Muscle of leg (tissue), 11 donors: ENCODE measurements around the gene SGMS1. TPM values are rescaled to one million over a fixed set of nuclear protein-coding genes. Genes with fewer than 3 reads are reported as not detected.

Experiments used
- DNase-seq: peaks from one replicate; pipeline ENCODE4 v3.0.0; 2013
- H3K27ac ChIP-seq: one replicate; pipeline ENCODE4 v1.5.1; 2013; ENCODE audit warnings: mild to moderate bottlenecking, low read length, control low read depth
- H3K27me3 ChIP-seq: one replicate; pipeline ENCODE4 v1.6.1; 2013; ENCODE audit warnings: low read length; ENCODE audit not compliant: control insufficient read depth, insufficient read depth
- H3K36me3 ChIP-seq: one replicate; pipeline ENCODE4 v1.6.1; 2013; ENCODE audit warnings: low read length; ENCODE audit not compliant: control insufficient read depth, insufficient read depth
- H3K4me1 ChIP-seq: one replicate; pipeline ENCODE4 v1.6.1; 2013; ENCODE audit warnings: low read length; ENCODE audit not compliant: control insufficient read depth, insufficient read depth
- H3K4me3 ChIP-seq: one replicate; pipeline ENCODE4 v1.5.1; 2013; ENCODE audit warnings: low read length, control low read depth
- H3K9me3 ChIP-seq: replicated peaks from 2 replicates; pipeline ENCODE4 v1.6.1; 2013; ENCODE audit warnings: low read depth, low read length; ENCODE audit not compliant: control insufficient read depth
- WGBS: methylation state at CpG from one replicate; pipeline ENCODE4 v1.1.5; 2013; ENCODE audit warnings: missing lambda C conversion rate; ENCODE audit not compliant: insufficient coverage; 5-methylcytosine and 5-hydroxymethylcytosine counted together
- polyA plus RNA-seq, 8 donors: library from polyadenylated mRNA; unstranded; fragments of 120-200 nt; gene quantifications; one replicate each; pipeline versions ENCODE4 v1.2.1 to v1.2.3, GENCODE V29; 2013; ENCODE audit warnings: inconsistent platforms in 1 of 8, low replicate concordance in 1 of 8; ENCODE audit not compliant: insufficient read length in 8 of 8, insufficient read depth in 1 of 8
- total RNA-seq: library from RNA; stranded (reverse); fragments of 120-200 nt; gene quantifications from one replicate; pipeline ENCODE4 v1.2.4, GENCODE V29; 2013

Gene SGMS1
- total and polyA plus RNA-seq, 9 donors = 18.2 to 30.5 (median 23.0) TPM

DNA sequence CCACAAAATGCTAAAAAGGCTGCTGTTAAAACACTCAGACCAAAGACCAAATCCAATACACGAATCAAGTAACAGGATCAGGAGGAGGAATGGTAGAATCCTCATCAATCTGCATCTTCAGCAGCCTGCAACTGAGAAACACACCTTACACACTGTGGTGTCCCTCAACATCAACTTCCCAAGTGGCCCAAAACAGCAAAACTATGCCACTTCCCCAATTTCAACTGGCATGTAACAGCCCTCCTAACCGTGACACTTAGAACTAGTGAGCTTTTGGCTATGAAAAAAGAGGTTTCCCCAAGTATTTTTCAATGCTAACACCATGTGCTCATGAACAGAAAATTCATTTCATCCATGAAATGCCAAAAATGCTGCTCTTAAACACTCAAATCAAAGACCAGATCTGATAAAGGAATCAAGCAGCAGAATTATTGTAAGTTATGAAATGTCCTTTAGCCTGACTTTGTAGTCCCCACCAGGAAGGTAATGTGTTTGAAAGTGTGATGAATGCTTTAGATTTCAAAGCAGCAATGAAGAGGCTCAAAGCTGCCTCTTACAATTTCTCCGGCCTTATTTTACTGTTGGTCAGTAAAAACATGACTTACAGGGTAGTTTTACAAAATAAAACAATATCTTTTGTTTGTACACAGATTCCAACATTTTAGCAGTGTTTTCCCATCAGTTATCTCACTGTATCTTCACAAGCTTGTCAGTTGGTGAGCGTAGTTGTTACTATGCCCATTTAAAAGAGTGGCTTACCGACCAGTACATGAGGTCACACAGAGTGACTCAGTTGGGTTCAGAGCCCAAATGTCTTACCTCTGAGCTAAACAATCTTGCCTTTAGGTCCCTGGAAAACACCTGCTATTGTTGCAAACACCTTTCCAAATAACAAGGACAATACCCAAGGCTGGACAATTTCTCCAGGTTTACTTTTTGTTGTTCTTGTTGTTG, 306.8 kb downstream of the SGMS1 start:
- Histone ChIP-seq H3K36me3 (no peaks in the 10 kb centered on the region), H3K27ac (no peak overlapping the region), H3K4me1 (peaks cover 3% of the 10 kb centered on the region), H3K27me3 (no peaks in the 10 kb centered on the region), H3K4me3 (no peak overlapping the region), H3K9me3 (no peaks in the 10 kb centered on the region)
- WGBS = 76% methylated on average over 3 of the region's 5 CpGs
- DNase-seq = no peak

DNA sequence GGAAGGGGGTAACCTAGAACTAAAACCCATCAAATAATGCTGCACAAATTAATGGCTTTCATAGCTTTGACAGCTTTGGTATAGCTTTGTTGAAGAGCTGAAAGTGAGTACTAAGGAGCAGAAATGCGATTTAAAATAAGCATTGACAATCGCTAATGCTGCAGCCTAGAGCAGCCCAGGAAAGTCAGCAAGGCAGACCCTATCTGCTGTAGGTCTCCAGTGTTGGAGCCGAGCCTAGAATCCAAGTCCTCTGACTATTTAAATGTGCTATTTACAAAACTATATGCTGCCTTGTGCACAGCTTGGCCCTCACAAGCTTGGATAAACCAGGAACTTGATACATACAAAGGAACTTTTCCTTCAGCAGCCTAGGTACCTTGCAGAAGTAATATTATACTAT, 307.6 kb downstream of the SGMS1 start:
- H3K27ac ChIP-seq = no peak overlapping the region

DNA sequence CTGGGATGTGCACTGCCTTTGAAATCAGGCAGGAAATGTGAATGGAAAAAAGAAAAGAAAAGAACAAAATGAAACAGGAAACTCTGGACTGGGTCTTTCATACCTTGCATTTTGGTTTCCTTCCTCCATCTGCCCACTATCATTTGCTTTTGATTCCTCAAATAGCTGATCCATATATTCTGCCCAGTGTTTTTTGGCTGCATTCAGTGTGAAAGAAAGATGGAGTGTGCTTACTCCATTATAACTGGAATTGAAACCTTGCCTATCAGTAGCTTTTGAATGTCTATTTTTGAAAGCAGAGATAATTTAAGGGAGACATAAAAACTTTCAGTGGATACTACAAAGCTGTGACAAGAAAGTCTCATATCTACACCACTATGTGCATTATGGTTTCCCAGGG, 308.3 kb downstream of the SGMS1 start:
- Histone ChIP-seq H3K4me3 (no peak overlapping the region), H3K36me3 (peaks cover 7% of the 10 kb centered on the region), H3K27me3 (no peaks in the 10 kb centered on the region), H3K4me1 (no peaks in the 10 kb centered on the region), H3K9me3 (no peaks in the 10 kb centered on the region), H3K27ac (no peak overlapping the region)
- no peak for DNase-seq

More for the DNA sequence above, 307.6 kb downstream of the SGMS1 start:
- peak; percentile 84 for DNase-seq
- Histone ChIP-seq H3K36me3 (peaks cover under 1% of the 10 kb centered on the region), H3K9me3 (no peaks in the 10 kb centered on the region), H3K4me3 (no peak overlapping the region), H3K27me3 (no peaks in the 10 kb centered on the region), H3K4me1 (no peaks in the 10 kb centered on the region)
- 54% methylated on average over 3 of the region's 3 CpGs for WGBS

DNA sequence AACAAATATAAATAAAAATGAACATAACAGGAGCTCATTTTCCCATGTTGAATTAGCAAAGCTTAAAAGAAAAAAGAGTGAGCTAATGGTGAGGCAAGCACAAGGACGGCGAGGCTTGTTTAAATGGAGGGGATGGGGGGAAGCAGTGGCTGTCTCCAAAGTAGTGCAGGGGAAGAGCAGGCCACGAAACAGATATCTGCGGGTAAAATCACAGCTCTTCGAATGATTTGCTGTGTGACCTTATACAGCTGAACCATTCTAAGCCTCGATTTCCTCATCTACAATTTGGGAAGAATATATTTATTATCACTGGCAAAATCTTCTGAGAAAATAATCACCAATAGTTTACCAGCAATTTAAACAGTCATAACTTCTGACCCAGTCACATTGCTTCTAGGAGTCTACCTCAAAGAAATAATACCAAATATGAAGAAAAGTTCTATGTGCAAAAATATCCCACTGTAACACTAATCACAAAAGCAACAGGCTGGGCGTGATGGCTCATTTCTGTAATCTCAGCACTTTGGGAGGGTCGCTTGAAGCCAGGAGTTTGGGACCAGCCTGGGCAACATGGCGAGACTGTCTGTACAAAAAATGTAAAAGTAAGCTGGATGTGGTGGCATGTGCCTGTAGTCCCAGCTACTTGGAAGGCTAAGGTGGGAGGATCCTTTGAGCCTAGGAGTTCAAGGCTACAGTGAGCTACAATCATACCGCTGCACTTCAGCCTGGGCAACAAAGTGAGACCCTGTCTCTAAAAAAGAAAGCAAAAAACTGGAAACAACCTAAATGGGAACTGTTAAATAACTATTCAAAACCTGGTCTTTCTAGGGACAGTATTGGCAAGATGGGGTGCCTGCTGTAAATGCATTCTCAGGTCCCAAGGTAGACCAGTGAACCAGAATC, 309.3 kb downstream of the SGMS1 start:
- 97% methylated on average over 5 of the region's 10 CpGs for WGBS
- Histone ChIP-seq H3K27ac (no peak overlapping the region), H3K9me3 (no peaks in the 10 kb centered on the region), H3K4me1 (no peaks in the 10 kb centered on the region), H3K36me3 (peaks cover 13% of the 10 kb centered on the region), H3K4me3 (no peak overlapping the region), H3K27me3 (no peaks in the 10 kb centered on the region)
- no peak for DNase-seq

DNA sequence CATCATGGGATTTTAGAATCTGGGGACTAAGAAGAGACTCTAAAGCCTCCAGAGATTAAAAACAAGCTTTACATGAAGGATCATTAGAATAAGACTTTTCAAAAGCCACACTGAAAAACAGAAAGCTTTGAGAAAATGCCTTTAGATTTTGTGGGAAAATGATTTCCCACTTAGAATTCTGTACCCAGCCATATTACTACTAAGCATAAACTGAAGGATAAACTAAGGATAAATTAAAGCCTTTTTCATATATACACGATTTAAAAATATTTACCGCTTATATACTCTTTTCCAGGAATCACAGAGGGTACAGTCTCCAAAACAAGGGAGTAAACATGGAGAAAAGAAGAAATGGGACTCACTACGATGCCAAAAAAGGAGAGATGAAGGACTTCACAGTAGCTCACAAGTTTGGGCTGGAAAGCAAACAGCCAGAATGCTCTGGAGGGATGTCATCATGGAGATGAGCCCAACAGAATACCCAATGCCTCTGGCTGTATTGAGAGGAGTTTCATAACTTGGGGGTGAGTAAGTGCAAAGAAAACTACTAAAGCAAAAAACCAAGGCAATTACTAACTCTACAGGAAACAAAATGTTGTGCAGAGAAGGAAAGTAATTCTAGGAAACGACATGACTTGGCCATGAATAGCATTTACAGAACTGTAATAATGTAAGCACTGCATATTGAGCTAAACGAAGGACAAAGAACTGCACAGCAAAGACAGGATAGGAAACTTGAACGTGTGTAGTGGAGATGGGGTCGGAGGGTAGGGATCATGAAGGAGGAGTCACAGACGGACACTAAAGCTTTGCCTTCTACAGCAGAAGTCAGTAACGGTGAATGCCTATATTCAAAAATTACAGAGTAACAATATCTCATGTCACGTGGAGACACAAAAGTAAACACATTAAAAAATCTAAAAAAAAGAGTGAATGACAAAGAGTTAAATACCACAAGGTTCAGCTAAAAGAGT, 311.0 kb downstream of the SGMS1 start:
- no peak overlapping the region for H3K27ac ChIP-seq
- no CpG with 5 or more reads among the region's 10 CpGs for WGBS
- H3K9me3 ChIP-seq = no peaks in the 10 kb centered on the region
- H3K4me3 ChIP-seq = no peak overlapping the region
- no peaks in the 10 kb centered on the region for H3K4me1 ChIP-seq
- no peak for DNase-seq
- H3K36me3 ChIP-seq = peaks cover 15% of the 10 kb centered on the region
- no peaks in the 10 kb centered on the region for H3K27me3 ChIP-seq

DNA sequence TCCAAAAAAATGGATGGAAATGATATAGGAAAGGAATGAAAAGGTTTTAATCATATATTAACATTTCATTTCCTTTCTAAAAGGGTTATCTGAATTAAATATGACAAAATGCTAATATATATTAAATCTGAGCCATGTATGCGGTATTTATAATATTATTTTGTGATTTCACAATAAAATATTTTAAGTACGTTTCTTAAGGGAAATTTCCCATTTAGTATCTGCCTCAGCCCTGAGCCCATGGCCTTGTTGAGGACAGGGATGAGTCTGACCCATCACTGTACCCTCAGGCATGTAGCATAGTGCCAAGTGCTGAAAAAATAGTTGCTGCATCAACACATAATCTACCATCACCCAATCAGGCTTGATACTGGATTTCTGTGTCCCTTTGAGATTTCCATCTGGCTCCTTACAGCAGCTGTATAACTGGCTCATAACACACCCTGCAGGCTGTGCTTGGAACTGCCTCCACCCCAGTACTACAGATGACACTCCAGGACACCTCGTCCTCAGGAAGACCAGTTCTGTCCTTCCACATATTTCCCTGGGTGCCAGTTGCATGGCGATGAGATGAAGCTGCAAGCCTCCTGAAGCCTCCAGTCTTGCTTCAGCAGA, 313.1 kb downstream of the SGMS1 start:
- no peak overlapping the region for H3K4me3 ChIP-seq
- H3K36me3 ChIP-seq = peaks cover 19% of the 10 kb centered on the region
- no peak for DNase-seq
- no peaks in the 10 kb centered on the region for H3K27me3 ChIP-seq
- no peaks in the 10 kb centered on the region for H3K4me1 ChIP-seq
- 100% methylated on average over 2 of the region's 4 CpGs for WGBS
- H3K9me3 ChIP-seq = no peaks in the 10 kb centered on the region
- no peak overlapping the region for H3K27ac ChIP-seq

DNA sequence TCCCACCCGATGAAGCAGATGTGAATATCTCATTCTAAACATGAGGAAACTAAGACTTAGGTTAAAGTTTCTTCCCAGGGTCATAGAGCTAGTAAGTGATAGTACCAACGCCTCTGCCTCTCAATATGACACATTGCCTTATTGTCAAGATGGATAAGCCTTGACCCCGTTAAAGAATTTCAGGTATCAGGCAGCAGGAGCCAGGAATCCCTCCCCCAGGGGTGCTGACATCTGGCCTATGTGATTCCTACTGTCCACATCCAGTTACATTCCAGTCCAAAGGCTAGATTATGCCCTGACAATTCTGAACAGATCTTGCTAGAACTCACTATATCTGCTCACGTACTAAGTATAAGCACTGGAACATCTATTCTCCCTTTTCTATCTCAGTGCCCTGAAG, 314.4 kb downstream of the SGMS1 start:
- H3K36me3 ChIP-seq = peaks cover 19% of the 10 kb centered on the region
- H3K27ac ChIP-seq = no peak overlapping the region
- DNase-seq = no peak
- H3K9me3 ChIP-seq = no peaks in the 10 kb centered on the region
- no peaks in the 10 kb centered on the region for H3K27me3 ChIP-seq
- no peak overlapping the region for H3K4me3 ChIP-seq
- 88% methylated on average over 2 of the region's 4 CpGs for WGBS
- no peaks in the 10 kb centered on the region for H3K4me1 ChIP-seq

DNA sequence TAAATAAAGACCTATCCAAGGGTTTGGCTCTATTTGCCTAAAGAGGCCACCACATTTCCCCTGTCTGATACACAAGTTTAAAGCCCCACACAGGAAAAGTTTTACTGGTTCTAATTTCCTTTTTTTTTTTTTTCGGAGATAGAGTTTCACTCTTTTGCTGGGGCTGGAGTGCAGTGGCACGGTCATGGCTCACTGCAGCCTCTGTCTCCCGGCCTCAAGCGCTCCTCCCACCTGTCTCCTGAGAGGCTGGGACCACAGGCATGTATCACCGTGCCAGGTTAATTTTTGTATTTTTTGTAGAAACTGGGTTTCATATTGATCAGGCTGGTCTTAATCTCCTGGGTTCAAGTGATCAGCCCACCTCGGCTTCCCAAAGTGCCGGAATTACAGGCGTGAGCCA, 319.1 kb downstream of the SGMS1 start:
- Histone ChIP-seq H3K4me1 (no peaks in the 10 kb centered on the region), H3K27ac (no peak overlapping the region), H3K9me3 (peaks cover 5% of the 10 kb centered on the region), H3K27me3 (no peaks in the 10 kb centered on the region), H3K36me3 (peaks cover 7% of the 10 kb centered on the region), H3K4me3 (no peak overlapping the region)
- DNase-seq = no peak
- WGBS = 82% methylated on average over 6 of the region's 8 CpGs

DNA sequence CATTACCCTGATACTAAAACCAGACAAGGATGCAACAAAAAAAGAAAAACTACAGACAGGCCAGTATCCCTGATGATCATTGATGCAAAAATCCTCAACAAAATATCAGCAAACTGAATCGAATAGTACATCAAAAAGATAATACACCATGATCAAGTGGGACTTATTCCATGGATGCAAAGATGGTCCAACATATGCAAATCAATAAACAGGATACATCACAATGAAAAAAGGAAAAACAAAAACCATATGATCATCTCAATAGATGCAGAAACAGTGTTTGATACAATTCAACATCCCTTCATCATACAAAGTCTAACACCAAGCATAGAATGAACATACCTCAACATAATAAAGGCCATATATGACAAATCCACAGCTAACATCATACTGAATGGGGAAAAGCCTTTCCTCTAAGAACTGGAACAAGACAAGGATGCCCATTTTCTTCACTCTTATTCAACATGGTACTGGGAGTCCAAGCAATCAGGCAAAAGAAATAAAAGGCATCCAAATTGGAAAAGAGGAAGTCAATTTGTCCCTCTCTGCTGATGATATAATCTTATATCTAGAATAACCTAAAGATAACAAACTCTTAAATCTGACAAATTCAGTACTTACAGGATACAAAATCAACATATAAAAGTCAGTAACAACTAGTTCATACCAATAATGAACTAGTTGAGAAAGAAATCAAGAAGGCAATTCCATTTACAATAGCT, 323.6 kb downstream of the SGMS1 start:
- Histone ChIP-seq H3K27me3 (no peaks in the 10 kb centered on the region), H3K9me3 (peaks cover 16% of the 10 kb centered on the region), H3K27ac (no peak overlapping the region), H3K36me3 (no peaks in the 10 kb centered on the region), H3K4me1 (no peaks in the 10 kb centered on the region), H3K4me3 (no peak overlapping the region)
- 100% methylated on average over 1 of the region's 1 CpG for WGBS
- DNase-seq = no peak
